Fibroblast of the aortic adventitia (primary cell): ENCODE results near the gene OSM. TPM values are rescaled to one million over a fixed set of nuclear protein-coding genes. Genes with fewer than 3 reads are reported as not detected.
"Not testable (repeated sequence)": the region's sequence is repeated elsewhere in the genome, so short reads cannot be mapped to it uniquely, and the experiment has no call there.

Source experiments
- DNase-seq: peaks from one replicate; pipeline ENCODE4 v3.0.0-alpha.2; 2010; ENCODE audit warnings: low read depth
- H3K4me3 ChIP-seq: 2 replicates; pipeline ENCODE4 v1.5.1; 2011; ENCODE audit warnings: low read depth, mild to moderate bottlenecking, control low read depth, low read length, moderate library complexity
- total RNA-seq: library from RNA; depleted of rRNA; stranded (reverse); fragments of >200 nt; gene quantifications from 2 replicates; pipeline ENCODE4 v1.2.3, GENCODE V29; 2012; ENCODE audit warnings: low replicate concordance
- TF ChIP-seq, protein P1 (sequence below): IDR thresholded peaks from 2 replicates; pipeline ENCODE4 v1.5.1; 2011; ENCODE audit warnings: mild to moderate bottlenecking, low read length, control low read depth, inconsistent platforms; ENCODE audit not compliant: insufficient read depth

OSM gene
- total RNA-seq, 1 donor: not detected

DNA sequence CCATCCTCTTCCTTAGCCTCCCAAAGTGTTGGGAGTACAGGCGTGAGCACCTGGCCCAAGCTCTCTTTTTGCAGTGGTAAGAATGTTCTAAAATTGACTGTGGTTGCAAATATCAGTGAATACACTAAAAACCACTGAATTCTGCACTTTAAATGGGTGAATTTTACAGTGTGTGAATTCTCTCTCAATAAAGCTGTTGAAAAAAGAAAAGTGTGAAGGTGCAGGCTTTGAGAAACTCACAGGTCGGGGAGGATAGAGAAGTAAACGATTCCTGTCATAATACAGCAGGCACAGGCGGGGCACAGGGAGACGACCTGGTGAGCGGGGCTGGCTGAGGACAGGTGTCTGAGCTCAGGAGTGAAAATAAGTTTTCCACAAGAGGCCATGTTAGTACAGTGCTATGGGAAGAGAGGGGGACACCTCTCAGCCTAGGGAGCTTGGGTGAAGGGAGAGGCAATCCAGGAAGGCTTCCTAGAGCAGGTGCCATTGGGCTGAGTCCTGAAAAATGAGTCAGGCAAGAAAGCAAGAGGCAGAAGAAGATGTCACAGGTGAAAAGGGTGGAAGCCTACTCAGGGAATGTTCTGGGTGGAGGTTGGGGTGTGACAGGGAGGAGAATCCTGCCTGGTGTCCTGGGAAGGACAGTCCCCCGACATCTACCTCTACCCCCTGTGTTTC lies 46.2 kb downstream of the OSM start:
- no peak for DNase-seq
- TF ChIP-seq, protein P1, sequence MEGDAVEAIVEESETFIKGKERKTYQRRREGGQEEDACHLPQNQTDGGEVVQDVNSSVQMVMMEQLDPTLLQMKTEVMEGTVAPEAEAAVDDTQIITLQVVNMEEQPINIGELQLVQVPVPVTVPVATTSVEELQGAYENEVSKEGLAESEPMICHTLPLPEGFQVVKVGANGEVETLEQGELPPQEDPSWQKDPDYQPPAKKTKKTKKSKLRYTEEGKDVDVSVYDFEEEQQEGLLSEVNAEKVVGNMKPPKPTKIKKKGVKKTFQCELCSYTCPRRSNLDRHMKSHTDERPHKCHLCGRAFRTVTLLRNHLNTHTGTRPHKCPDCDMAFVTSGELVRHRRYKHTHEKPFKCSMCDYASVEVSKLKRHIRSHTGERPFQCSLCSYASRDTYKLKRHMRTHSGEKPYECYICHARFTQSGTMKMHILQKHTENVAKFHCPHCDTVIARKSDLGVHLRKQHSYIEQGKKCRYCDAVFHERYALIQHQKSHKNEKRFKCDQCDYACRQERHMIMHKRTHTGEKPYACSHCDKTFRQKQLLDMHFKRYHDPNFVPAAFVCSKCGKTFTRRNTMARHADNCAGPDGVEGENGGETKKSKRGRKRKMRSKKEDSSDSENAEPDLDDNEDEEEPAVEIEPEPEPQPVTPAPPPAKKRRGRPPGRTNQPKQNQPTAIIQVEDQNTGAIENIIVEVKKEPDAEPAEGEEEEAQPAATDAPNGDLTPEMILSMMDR: no peak
- H3K4me3 ChIP-seq: no peak overlapping the region

DNA sequence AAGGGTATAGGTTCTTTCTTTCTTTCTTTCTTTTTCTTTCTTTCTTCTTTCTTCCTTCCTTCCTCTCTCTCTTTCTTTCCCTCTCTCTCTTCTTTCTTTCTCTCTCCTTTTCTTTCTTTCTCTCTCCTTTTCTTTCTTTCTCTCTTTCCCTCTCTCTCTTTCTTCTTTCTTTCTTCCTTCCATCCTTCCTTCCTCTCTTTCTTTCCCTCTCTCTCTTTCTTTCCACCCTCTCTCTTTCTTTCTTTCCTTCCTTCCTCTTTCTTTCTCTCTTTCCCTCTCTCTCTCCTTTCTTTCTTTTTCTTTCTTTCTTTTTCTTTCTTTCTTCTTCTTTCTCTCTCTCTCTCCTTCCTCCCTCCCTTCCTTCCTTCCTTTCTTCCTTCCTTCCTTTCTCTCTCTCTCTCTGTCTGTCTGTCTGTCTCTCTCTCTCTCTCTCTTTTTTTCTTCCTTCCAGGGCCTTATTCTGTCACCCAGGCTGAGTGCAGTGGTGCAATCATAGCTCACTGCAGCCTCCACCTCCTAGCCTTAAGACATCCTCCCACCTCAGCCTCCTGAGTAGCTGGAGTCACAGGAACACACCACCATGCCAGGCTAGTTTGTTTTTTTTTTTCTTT lies 46.9 kb downstream of the OSM start:
- H3K4me3 ChIP-seq: no peak overlapping the region
- TF ChIP-seq, protein P1: no peak
- no peak for DNase-seq

DNA sequence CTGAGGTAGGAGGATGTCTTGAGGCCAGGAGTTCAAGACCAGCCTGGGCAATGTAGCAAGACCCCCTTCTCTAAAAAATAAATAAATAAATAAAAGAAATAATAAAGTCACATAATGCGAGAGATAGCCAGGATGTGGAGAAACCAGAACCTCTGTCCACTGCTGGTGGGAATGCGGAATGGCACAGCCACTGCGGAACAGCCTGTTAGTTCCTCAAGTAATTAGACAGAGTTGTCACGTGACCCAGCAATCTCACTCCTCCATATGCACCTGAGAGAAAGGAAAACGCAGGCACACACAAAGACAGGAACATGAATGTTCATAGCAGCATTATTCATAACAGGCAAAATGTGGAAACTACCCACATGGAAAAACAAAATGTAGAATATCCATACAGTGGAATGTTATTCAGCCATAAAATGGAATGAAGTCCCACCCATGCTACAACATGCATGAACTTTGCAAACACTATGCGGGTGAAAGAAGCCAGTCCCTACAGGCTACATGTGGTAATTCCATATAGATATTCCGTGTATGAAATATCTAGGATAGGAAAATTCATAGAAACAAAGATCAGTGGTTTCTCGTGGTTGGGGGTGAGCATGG lies 47.5 kb downstream of the OSM start:
- DNase-seq: no peak
- H3K4me3 ChIP-seq: no peak overlapping the region
- TF ChIP-seq, protein P1: peak; percentile 31

GRCh38 chr22:30217698-30218560 lies 48.7 kb downstream of the OSM start:
- no peak overlapping the region for H3K4me3 ChIP-seq
- peak; percentile 78 for DNase-seq
- TF ChIP-seq, protein P1: no peak

GRCh38 chr22:30216710-30217109 lies 49.9 kb downstream of the OSM start:
- no peak overlapping the region for H3K4me3 ChIP-seq
- TF ChIP-seq, protein P1: no peak
- no peak for DNase-seq

- DNase-seq, H3K4me3 ChIP-seq: not testable (repeated sequence)
Observed at GRCh38 chr22:30216272-30216671, 50.4 kb downstream of the OSM start.
